Measurements from ENCODE around the gene SNAPC2.

- TF ChIP-seq POLR2A (IDR thresholded peaks at IDR 0.05) = no peak
- TF ChIP-seq POLR2AphosphoS5 (IDR thresholded peaks at IDR 0.05) = no peak
Observed at GRCh38 chr19:7921302-7921966, 1.3 kb downstream of the SNAPC2 start.

Measured in upper lobe of left lung (tissue), 4 donors.